ENCODE measurements around the gene OSMR.

GRCh38 chr5:38832810-38833209 lies 13.0 kb upstream of the OSMR start:
- TF ChIP-seq CTCF (IDR thresholded peaks at IDR 0.05) (no peak), POLR2A (IDR thresholded peaks at IDR 0.05) (no peak), POLR2AphosphoS5 (IDR thresholded peaks at IDR 0.05; ENCODE audit: insufficient read depth in 1 of 2, low read depth in 1 of 2) (no peak)

Measured in vagina (tissue), 2 donors.